SH-SY5Y (cell line): ENCODE data around the gene DVL1.

Experiments used
- GATA2 ChIP-seq: IDR thresholded peaks from 2 replicates; pipeline ENCODE4 v1.6.1; 2011; ENCODE audit warnings: mild to moderate bottlenecking, low read depth, low read length
- GATA3 ChIP-seq: IDR thresholded peaks from 2 replicates; pipeline ENCODE4 v1.6.1; 2011; ENCODE audit warnings: low read depth, mild to moderate bottlenecking, low read length, moderate library complexity

GRCh38 chr1:1335792-1336248 lies 13.4 kb downstream of the DVL1 start:
- TF ChIP-seq GATA3 (no peak), GATA2 (no peak)
